Adrenal gland (tissue), 12 donors: ENCODE data around the gene PRKAR1B. TPM values are rescaled to one million over a fixed set of nuclear protein-coding genes. Genes with fewer than 3 reads are reported as not detected.

Source experiments
- DNase-seq, 7 donors: peaks; one replicate each; pipeline ENCODE4 v3.0.0-alpha.2; 2019 to 2020
- H3K27ac ChIP-seq, 5 donors: fragments of 200-600 bp; sonication (generic) in 4 of 5; 1 replicate in 3 of 5; 2 replicates in 2 of 5; pipeline versions ENCODE4 v1.5.1 to v1.8.0; 2016 to 2020; ENCODE audit warnings: mild to moderate bottlenecking in 1 of 5
- H3K27me3 ChIP-seq: fragments of 200-600 bp; 2 replicates; pipeline ENCODE4 v1.8.0; 2021
- H3K36me3 ChIP-seq, 2 donors: fragments of 200-600 bp; replicated peaks in 1 of 2; 1 replicate in 1 of 2; 2 replicates in 1 of 2; pipeline versions ENCODE4 v1.5.1 to v1.8.0; 2018 to 2022
- H3K4me1 ChIP-seq, 2 donors: fragments of 200-600 bp; replicated peaks in 1 of 2; 1 replicate in 1 of 2; 2 replicates in 1 of 2; pipeline versions ENCODE4 v1.5.1 to v1.8.0; 2018 to 2021
- H3K4me3 ChIP-seq, 4 donors: fragments of 200-600 bp; sonication (generic) in 3 of 4; one replicate each; pipeline ENCODE4 v1.5.1; 2016 to 2018
- H3K9me3 ChIP-seq, 3 donors: fragments of 200-600 bp; sonication (generic) in 1 of 3; replicated peaks in 1 of 3; 1 replicate in 2 of 3; 2 replicates in 1 of 3; pipeline versions ENCODE4 v1.5.1 to v1.8.0; 2016 to 2021
- POLR2A ChIP-seq, 2 donors: fragments of 450-650 bp; IDR thresholded peaks; one replicate each; pipeline ENCODE4 v1.6.1; 2017; ENCODE audit warnings: antibody characterized with exemption in 2 of 2, mild to moderate bottlenecking in 2 of 2, moderate library complexity in 1 of 2
- WGBS, 4 donors: extraction: QIAGEN DNeasy Blood & Tissue Kit in 2 of 4; methylation state at CpG; one replicate each; pipeline versions ENCODE4 v1.1.5 to v1.1.7; 2013 to 2017; 5-methylcytosine and 5-hydroxymethylcytosine counted together
- intact Hi-C, 2 donors: fragments of 100-400 bp; cut with DNase I; formaldehyde crosslinking; loops; one replicate each; pipeline versions ENCODE4 v1.14.1 to v1.15.0; 2022 to 2023
- polyA plus RNA-seq, 3 donors: library from polyadenylated mRNA; stranded (reverse); fragments of 200-250 nt in 2 of 3; fragments of 350-450 nt in 1 of 3; fragmentation: Illumina TruSeq in 1 of 3; extraction: RNeasy Lipid Tissue Mini Kit (QIAGEN cat#74804) in 1 of 3; gene quantifications; one replicate each; pipeline ENCODE4 v1.2.3, GENCODE V29; 2013 to 2014
- total RNA-seq, 9 donors: library from RNA; depleted of rRNA in 4 of 9; stranded (reverse); fragments of >200 nt in 4 of 9; fragments of 120-200 nt in 1 of 9; fragmentation: NEBNext Ultra II Directional in 1 of 9; extraction: Animal tissue kit (Norgen Biotek cat#: 25700) in 1 of 9; gene quantifications; one replicate each; pipeline versions ENCODE4 v1.1.0 to v1.2.4, GENCODE V29; 2013 to 2023
- TF ChIP-seq, protein P1 (sequence below), 6 experiments: fragments of 450-650 bp in 4 of 6; fragments of 200-600 bp in 2 of 6; sonication (generic) in 1 of 6; IDR thresholded peaks; 1 replicate in 5 of 6; 2 replicates in 1 of 6; pipeline versions ENCODE4 v1.5.1 to v1.8.0; 2016 to 2021; ENCODE audit warnings: antibody characterized with exemption in 6 of 6, mild to moderate bottlenecking in 2 of 6, moderate library complexity in 1 of 6
- donor health status: healthy with polysubstance abuse.
- donor health status: Bipolar disorder and iron deficiency.
- donor health status: DM: yes; HTN: yes; CAD: no.
- donor health status: DM: no; HTN: no; CAD: no.
- donor health status: DM: no; HTN: no; CAD: no.
- donor health status: DM: yes; HTN: yes; CAD: no.

Gene PRKAR1B
- total and polyA plus RNA-seq, 12 donors, result 5.2 to 21.5 (median 11.7) TPM

DNA sequence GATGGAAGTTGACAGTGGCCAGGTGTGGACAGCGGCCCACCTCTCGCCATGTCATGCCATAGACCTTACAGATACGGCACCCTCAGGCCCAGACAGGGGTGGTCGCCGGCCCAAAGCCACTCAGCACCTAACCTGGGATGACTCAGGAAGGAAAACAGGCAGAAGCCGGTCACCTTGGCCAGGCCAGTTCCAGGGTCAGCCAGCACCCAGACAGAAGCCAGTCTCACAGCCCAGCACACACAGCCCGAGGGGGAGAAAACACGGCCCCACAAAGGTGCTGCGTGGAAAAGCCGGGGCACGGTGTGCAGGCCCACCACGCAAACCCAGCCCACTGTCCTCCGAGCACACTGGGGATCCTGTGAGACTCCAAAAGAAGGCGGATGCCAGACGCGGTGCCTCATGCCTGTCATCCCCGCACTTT lies 95.8 kb downstream of the PRKAR1B start:
- intact Hi-C loops, result loop anchor here in 1 of 2 donors (10.0 kb wide), 1 partner anchor 306 kb away; no protein-coding TSS in a partner anchor
- WGBS, 4 donors, result 87 to 95% (median 91%) methylated on average over 13 to 17 of the region's 17 CpGs
- TF ChIP-seq, protein P1, sequence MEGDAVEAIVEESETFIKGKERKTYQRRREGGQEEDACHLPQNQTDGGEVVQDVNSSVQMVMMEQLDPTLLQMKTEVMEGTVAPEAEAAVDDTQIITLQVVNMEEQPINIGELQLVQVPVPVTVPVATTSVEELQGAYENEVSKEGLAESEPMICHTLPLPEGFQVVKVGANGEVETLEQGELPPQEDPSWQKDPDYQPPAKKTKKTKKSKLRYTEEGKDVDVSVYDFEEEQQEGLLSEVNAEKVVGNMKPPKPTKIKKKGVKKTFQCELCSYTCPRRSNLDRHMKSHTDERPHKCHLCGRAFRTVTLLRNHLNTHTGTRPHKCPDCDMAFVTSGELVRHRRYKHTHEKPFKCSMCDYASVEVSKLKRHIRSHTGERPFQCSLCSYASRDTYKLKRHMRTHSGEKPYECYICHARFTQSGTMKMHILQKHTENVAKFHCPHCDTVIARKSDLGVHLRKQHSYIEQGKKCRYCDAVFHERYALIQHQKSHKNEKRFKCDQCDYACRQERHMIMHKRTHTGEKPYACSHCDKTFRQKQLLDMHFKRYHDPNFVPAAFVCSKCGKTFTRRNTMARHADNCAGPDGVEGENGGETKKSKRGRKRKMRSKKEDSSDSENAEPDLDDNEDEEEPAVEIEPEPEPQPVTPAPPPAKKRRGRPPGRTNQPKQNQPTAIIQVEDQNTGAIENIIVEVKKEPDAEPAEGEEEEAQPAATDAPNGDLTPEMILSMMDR (IDR thresholded peaks at IDR 0.05), result no peak
- no peak for TF ChIP-seq POLR2A (IDR thresholded peaks at IDR 0.05)
- Histone ChIP-seq H3K4me3 (no peak overlapping the region), H3K4me1 (no peaks in the 10 kb centered on the region), H3K27ac (no peak overlapping the region), H3K27me3 (no peaks in the 10 kb centered on the region), H3K9me3 (no peaks in the 10 kb centered on the region), H3K36me3 (no peaks in the 10 kb centered on the region)
- DNase-seq, result no peak

DNA sequence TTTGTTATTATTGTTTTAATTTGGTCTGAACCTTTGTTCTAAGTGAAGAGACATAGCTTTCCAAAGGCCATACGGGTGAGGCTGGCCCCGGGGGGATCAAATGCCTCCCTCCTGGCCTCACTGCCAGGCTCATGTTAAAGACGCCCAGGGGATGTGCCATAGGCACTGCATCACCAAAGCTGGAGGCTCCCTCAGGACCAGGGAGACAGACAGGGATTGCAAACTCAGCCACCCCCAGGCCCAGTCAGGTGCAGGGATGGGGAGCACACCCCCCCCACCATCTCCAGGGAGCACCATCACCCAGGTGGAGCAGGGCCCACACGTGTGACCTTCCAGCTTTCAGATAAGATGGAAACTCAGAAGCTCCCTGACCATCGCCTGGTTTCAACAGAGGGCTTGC lies 96.5 kb downstream of the PRKAR1B start:
- no peak for DNase-seq
- H3K36me3 ChIP-seq, result no peaks in the 10 kb centered on the region
- intact Hi-C loops, result loop anchor here in 1 of 2 donors (10.0 kb wide), 1 partner anchor 306 kb away; no protein-coding TSS in a partner anchor
- WGBS, 4 donors, result 77 to 87% (median 78%) methylated on average over 5 of the region's 5 CpGs
- no peak overlapping the region for H3K4me3 ChIP-seq
- H3K27ac ChIP-seq, result no peak overlapping the region
- TF ChIP-seq, protein P1 (IDR thresholded peaks at IDR 0.05), result no peak
- TF ChIP-seq POLR2A (IDR thresholded peaks at IDR 0.05), result no peak
- no peaks in the 10 kb centered on the region for H3K4me1 ChIP-seq
- peaks cover 0 to 1% (median 0%) of the 10 kb centered on the region in 3 donors for H3K9me3 ChIP-seq
- no peaks in the 10 kb centered on the region for H3K27me3 ChIP-seq

DNA sequence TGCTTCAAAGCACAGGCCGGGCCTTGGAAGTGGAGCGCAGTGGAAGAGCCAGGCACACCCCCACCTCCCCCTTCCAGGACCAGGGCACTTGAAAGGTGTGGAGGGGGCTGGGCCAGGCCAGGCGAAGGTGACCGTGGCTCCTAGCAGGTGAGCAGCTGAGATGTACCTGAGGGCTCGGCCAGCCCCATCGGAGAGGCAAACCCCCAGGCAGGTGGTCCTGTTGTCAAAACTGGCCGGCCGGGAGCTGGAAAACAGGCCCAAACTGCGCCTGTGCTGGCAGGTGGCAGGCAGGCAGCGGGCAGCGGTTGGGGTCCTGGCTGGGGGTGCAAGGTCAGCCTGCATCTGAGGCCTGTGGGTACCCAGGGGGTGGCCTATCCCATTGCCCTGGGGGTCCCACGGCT lies 97.0 kb downstream of the PRKAR1B start:
- intact Hi-C loops, result loop anchor here in 1 of 2 donors (10.0 kb wide), 1 partner anchor 305 kb away; no protein-coding TSS in a partner anchor
- no peak for DNase-seq

DNA sequence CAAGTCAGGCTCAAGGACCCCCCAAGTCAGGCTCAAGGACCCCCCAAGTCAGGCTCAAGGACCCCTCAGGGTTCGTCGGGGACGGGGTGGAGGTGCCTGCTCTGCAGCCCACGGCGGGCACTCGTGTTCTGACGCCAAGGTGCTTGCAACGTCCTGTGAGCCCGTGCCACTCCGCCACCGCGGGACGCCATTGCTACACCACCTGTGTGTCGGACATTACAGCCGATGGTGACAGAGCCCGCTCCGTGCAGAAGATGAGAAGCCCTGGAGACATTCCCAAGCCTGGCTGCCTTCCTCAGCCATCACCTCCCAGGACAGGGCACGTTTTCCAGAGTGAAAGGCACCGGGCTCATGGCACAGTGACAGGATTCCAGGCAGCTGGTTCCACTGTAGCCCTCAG lies 98.3 kb downstream of the PRKAR1B start:
- no peak for DNase-seq
- intact Hi-C loops, result no loop called here
- no peaks in the 10 kb centered on the region for H3K27me3 ChIP-seq
- H3K4me3 ChIP-seq, result no peak overlapping the region
- no peaks in the 10 kb centered on the region for H3K36me3 ChIP-seq
- no peaks in the 10 kb centered on the region for H3K4me1 ChIP-seq
- 92 to 96% (median 95%) methylated on average over 10 to 19 of the region's 19 CpGs for WGBS, 4 donors
- H3K9me3 ChIP-seq, result peaks cover 0 to 9% (median 6%) of the 10 kb centered on the region in 3 donors
- H3K27ac ChIP-seq, result no peak overlapping the region
- TF ChIP-seq POLR2A (IDR thresholded peaks at IDR 0.05), result no peak
- TF ChIP-seq, protein P1 (IDR thresholded peaks at IDR 0.05), result no peak

More for the DNA sequence above, 97.0 kb downstream of the PRKAR1B start:
- Histone ChIP-seq H3K27ac (no peak overlapping the region), H3K4me3 (no peak overlapping the region), H3K36me3 (no peaks in the 10 kb centered on the region), H3K27me3 (no peaks in the 10 kb centered on the region), H3K4me1 (no peaks in the 10 kb centered on the region), H3K9me3 (peaks cover 0 to 6% (median 3%) of the 10 kb centered on the region in 3 donors)
- TF ChIP-seq, protein P1 (IDR thresholded peaks at IDR 0.05), result no peak
- no peak for TF ChIP-seq POLR2A (IDR thresholded peaks at IDR 0.05)
- WGBS, 4 donors, result 70 to 96% (median 87%) methylated on average over 1 to 12 of the region's 12 CpGs
